Tibial nerve (tissue), 4 donors: ENCODE results near the gene TMEM219. TPM values are rescaled to one million over a fixed set of nuclear protein-coding genes. Genes with fewer than 3 reads are reported as not detected.

Experiments
- DNase-seq, 2 donors: peaks; one replicate each; pipeline ENCODE4 v3.0.0-alpha.2; 2019; ENCODE audit warnings: low spot score in 2 of 2
- H3K27ac ChIP-seq, 4 donors: fragments of 200-600 bp; sonication (generic) in 3 of 4; one replicate each; pipeline ENCODE4 v1.5.1; 2017 to 2019; ENCODE audit warnings: mild to moderate bottlenecking in 1 of 4
- H3K27me3 ChIP-seq, 2 donors: fragments of 200-600 bp; sonication (generic) in 1 of 2; one replicate each; pipeline versions ENCODE4 v1.5.1 to v1.6.0; 2017 to 2019
- H3K36me3 ChIP-seq, 3 donors: fragments of 200-600 bp; sonication (generic); one replicate each; pipeline ENCODE4 v1.5.1; 2018 to 2019
- H3K4me1 ChIP-seq, 4 donors: fragments of 200-600 bp; sonication (generic) in 3 of 4; one replicate each; pipeline ENCODE4 v1.5.1; 2017 to 2019
- H3K4me3 ChIP-seq, 4 donors: fragments of 200-600 bp; sonication (generic) in 3 of 4; one replicate each; pipeline ENCODE4 v1.5.1; 2017 to 2019; ENCODE audit warnings: mild to moderate bottlenecking in 1 of 4, moderate library complexity in 1 of 4
- H3K9me3 ChIP-seq, 4 donors: fragments of 200-600 bp; sonication (generic) in 3 of 4; one replicate each; pipeline ENCODE4 v1.5.1; 2017 to 2019
- EP300 ChIP-seq, 2 donors: sonication (generic); formaldehyde crosslinking; IDR thresholded peaks; one replicate each; pipeline ENCODE4 v1.6.1; 2017; ENCODE audit warnings: antibody characterized with exemption in 2 of 2, mild to moderate bottlenecking in 1 of 2
- POLR2A ChIP-seq, 2 donors: fragments of 450-650 bp; IDR thresholded peaks; one replicate each; pipeline ENCODE4 v1.6.1; 2017; ENCODE audit warnings: antibody characterized with exemption in 2 of 2, mild to moderate bottlenecking in 2 of 2, moderate library complexity in 2 of 2
- WGBS, 2 donors: methylation state at CpG; one replicate each; pipeline ENCODE4 v1.1.5; 2018; 5-methylcytosine and 5-hydroxymethylcytosine counted together
- total RNA-seq, 4 donors: library from RNA; depleted of rRNA; stranded (reverse); fragments of >200 nt; gene quantifications; one replicate each; pipeline ENCODE4 v1.1.0, GENCODE V29; 2016
- TF ChIP-seq, protein P1 (sequence below), 5 experiments: fragments of 200-600 bp in 3 of 5; fragments of 450-650 bp in 2 of 5; sonication (generic) in 3 of 5; IDR thresholded peaks; one replicate each; pipeline ENCODE4 v1.5.1; 2016 to 2019; ENCODE audit warnings: antibody characterized with exemption in 5 of 5, mild to moderate bottlenecking in 3 of 5, moderate library complexity in 2 of 5

TMEM219 gene
- total RNA-seq, 4 donors from 2014 or later, result 83.1 to 144 (median 103) TPM

DNA sequence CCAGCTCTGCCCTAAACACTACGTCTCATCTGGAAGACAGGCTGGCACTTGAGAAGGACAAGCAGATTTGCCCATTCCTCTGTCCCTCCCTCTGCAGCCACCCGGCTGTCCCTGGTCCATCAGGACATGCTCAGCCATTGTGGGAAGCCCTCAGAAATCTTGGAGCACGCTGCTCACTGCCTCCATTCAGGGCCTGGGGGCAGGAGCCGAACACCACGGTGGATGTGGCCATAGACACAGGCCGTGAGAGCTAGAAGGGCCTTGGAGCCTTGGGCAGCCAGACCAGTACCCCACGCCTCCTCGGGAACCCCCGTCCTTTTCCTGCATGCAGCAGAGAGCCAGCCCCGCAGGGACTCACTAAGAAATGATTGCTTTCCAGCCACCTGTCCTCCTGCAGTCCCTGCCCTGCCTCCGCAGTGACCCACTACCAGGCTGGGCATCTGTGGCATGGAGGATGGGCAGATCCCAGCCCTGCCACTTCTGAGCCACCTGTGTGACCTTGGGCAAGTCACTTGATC is 45.6 kb downstream of the TMEM219 start:
- DNase-seq, result no peak
- TF ChIP-seq, protein P1, sequence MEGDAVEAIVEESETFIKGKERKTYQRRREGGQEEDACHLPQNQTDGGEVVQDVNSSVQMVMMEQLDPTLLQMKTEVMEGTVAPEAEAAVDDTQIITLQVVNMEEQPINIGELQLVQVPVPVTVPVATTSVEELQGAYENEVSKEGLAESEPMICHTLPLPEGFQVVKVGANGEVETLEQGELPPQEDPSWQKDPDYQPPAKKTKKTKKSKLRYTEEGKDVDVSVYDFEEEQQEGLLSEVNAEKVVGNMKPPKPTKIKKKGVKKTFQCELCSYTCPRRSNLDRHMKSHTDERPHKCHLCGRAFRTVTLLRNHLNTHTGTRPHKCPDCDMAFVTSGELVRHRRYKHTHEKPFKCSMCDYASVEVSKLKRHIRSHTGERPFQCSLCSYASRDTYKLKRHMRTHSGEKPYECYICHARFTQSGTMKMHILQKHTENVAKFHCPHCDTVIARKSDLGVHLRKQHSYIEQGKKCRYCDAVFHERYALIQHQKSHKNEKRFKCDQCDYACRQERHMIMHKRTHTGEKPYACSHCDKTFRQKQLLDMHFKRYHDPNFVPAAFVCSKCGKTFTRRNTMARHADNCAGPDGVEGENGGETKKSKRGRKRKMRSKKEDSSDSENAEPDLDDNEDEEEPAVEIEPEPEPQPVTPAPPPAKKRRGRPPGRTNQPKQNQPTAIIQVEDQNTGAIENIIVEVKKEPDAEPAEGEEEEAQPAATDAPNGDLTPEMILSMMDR (IDR thresholded peaks at IDR 0.05), result no peak
- TF ChIP-seq POLR2A (IDR thresholded peaks at IDR 0.05), result no peak
- TF ChIP-seq EP300 (IDR thresholded peaks at IDR 0.05), result no peak
- H3K4me1 ChIP-seq, result peaks cover 0 to 38% (median 12%) of the 10 kb centered on the region in 4 donors
- no peak overlapping the region for H3K4me3 ChIP-seq
- peaks cover 0 to 36% of the 10 kb centered on the region in 2 donors for H3K27me3 ChIP-seq
- no peaks in the 10 kb centered on the region for H3K9me3 ChIP-seq
- no peak overlapping the region for H3K27ac ChIP-seq
- 68 to 69% methylated on average over 10 to 11 of the region's 11 CpGs for WGBS, 2 donors
- H3K36me3 ChIP-seq, result peaks cover 0 to 39% (median 0%) of the 10 kb centered on the region in 3 donors

DNA sequence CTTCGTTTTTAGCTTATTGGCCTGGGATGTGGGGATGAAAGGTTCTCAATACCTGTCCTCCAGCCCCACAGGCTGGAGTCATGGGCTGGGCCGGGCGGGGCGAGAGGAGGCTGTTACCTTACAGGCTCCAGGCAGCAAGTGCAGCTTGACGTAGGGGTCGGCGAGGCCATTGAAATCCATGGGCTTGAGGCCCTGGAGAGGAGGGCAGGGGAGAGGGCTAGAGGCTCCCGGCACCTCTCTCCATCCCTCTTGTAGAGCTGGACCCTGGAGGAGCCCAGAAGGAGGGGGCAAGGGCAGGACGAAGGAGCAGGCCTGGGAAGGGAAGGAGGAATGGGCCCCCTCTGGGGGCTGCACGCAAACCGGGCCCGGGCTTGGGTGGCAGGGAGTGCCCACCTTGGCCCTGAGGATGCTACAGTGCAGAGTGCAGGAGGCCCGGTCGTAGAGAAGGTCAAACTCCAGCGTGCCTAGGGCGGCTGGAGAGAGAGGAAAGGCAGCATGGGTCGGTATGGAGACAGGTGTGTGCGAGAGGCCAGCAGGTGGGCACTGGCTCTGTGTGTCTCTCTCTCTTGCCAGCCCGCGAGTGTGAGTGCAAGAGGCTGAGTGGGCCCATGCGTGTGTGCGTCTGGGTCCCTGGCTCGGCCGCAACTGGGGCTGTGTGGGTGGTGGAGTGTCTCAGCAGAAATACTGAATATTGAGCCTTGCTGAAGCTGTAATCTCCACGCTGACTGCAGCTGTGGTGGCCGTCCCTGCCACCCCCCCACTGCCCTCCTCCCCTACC is 47.4 kb downstream of the TMEM219 start:
- no peak for DNase-seq
- peaks cover 0 to 41% of the 10 kb centered on the region in 2 donors for H3K27me3 ChIP-seq

DNA sequence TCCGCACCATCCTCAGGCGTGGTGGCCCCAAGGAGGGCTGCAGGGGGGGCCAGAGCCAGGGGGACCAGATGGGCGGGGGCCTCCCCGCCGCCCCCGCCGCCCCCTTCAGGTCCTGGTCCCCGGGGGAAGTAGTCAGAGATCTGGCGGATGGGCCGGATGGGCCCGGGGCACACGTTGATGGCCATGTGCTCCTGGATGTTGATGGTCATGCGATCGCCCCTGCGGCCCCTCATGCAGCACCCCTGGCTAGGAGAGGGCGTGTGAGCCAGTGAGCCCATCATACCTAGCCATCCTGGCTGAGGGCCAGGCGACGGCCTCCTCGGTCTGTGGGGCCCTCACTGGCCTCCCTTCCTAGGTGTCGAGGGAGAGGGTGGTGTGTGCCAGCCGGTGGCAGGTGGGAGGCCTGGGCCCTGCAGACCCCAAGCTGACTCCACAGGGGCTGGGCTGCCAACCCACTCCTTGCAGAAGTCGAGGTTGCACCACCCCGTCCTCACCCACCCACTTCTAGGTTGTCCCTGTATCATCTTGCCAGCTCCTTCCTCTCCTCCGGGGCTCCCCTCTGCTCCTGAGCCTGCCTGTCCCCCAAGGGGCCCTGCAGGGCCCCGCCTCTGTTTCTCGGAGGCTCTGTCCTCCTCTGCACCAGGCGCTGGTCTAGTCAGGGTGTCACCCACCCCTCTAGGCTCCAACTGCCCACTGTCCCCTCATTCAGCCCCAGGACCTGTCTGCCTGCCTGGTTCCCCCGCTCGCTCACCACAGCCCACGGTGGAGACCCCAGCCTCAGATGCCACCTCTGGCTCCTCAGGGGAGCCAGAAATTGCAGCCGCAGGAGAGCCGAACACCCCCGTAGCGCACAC is 48.3 kb downstream of the TMEM219 start:
- WGBS, 2 donors, result 11 to 15% methylated on average over 17 to 24 of the region's 34 CpGs
- Histone ChIP-seq H3K27ac (no peak overlapping the region), H3K36me3 (peaks cover 0 to 16% (median 0%) of the 10 kb centered on the region in 3 donors), H3K9me3 (no peaks in the 10 kb centered on the region), H3K4me3 (peak overlapping the region in 3 of 4 donors; percentile 29 to 47 (median 35)), H3K27me3 (peaks cover 0 to 41% of the 10 kb centered on the region in 2 donors), H3K4me1 (peaks cover 0 to 32% (median 12%) of the 10 kb centered on the region in 4 donors)
- TF ChIP-seq, protein P1 (IDR thresholded peaks at IDR 0.05), result no peak
- TF ChIP-seq EP300 (IDR thresholded peaks at IDR 0.05) (no peak), POLR2A (IDR thresholded peaks at IDR 0.05) (no peak)
- DNase-seq, result no peak

More for the DNA sequence above, 47.4 kb downstream of the TMEM219 start:
- TF ChIP-seq, protein P1 (IDR thresholded peaks at IDR 0.05), result no peak
- TF ChIP-seq EP300 (IDR thresholded peaks at IDR 0.05) (no peak), POLR2A (IDR thresholded peaks at IDR 0.05) (no peak)
- peaks cover 0 to 38% (median 12%) of the 10 kb centered on the region in 4 donors for H3K4me1 ChIP-seq
- 44 to 53% methylated on average over 25 of the region's 26 CpGs for WGBS, 2 donors
- H3K36me3 ChIP-seq, result peaks cover 0 to 20% (median 0%) of the 10 kb centered on the region in 3 donors
- no peak overlapping the region for H3K4me3 ChIP-seq
- no peaks in the 10 kb centered on the region for H3K9me3 ChIP-seq
- no peak overlapping the region for H3K27ac ChIP-seq

DNA sequence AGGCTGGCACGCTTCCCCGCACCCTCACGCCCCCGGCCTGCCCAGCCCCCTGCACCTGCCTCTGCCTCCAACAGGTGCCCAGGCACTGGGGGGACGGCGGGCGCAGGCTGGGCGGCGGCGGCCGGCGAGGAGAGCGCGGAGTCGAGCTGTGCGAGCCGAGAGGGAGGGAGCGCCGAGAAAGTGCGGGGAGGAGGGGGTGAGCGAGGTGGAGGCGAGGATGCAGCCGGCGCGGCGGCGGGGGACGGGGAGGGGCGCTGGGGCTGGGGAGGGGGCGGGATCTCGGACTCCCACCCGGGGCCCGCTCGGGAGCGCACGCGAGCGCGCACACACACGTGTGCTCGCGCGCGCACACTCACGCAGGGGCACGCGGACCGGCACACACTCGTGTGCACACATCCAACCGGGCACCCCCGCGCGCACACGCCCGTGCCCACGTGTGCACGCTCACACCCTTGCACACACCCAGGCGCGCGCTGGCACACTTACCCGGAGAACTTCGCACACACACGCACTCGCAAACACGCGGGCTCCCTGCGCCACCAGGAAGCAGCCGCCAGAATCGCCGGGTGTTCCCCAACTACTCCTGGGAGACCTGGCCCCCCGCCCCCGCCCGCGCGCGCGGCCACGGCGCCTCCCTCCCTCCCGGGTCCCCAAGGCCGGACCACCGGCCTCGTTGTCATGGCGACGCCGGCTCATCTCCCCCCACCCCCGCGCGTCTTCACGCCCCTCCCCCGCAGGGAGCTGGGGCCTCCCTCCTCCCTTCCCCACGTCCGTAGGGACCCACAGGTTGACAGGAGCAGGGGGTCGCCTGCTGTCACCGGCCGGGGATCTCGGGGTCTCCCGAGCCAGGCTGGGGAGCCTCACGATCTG is 49.2 kb downstream of the TMEM219 start, which contains the start of gene DOC2A:
DOC2A (minus strand) TSS at position 184 of the 870 bp plus-strand sequence. CDS start 805 bp downstream, outside the sequence.
- DNase-seq, result no peak
- TF ChIP-seq EP300 (IDR thresholded peaks at IDR 0.05), result no peak
- TF ChIP-seq, protein P1 (IDR thresholded peaks at IDR 0.05), result no peak
- no peak for TF ChIP-seq POLR2A (IDR thresholded peaks at IDR 0.05)
- H3K36me3 ChIP-seq, result peaks cover 0 to 9% (median 0%) of the 10 kb centered on the region in 3 donors
- H3K27ac ChIP-seq, result no peak within 1 kb of the TSS
- no peaks in the 10 kb centered on the region for H3K9me3 ChIP-seq
- peak within 1 kb of the TSS; percentile 6 to 47 (median 32) for H3K4me3 ChIP-seq
- 1% methylated on average over 55 of the region's 99 CpGs for WGBS, 2 donors
- H3K27me3 ChIP-seq, result peaks cover 0 to 41% of the 10 kb centered on the region in 2 donors
- peaks cover 0 to 25% (median 12%) of the 10 kb centered on the region in 4 donors for H3K4me1 ChIP-seq
